HG02852 (cell line): ENCODE measurements around the gene GABRB1.

Experiments
- ATAC-seq: cut with Tn5 transposase; IDR thresholded peaks from one replicate; pipeline ENCODE4 v1.9.1; 2021; ENCODE audit warnings: mild to moderate bottlenecking, moderate library complexity; ENCODE audit not compliant: unreplicated experiment

The GABRB1 gene

GRCh38 chr4:47031011-47031678, at the start of gene GABRB1:
Gene GABRB1, plus strand, starts transcription at chr4:47031567.
- no peak for ATAC-seq

GRCh38 chr4:46984781-46985180, 46.6 kb upstream of the GABRB1 start:
- no peak for ATAC-seq

- ATAC-seq: no peak
These were observed 44.3 kb upstream of the GABRB1 start for GRCh38 chr4:46986922-46987638.

GRCh38 chr4:46992338-46992737, 39.0 kb upstream of the GABRB1 start:
- ATAC-seq: no peak

- ATAC-seq: peak; percentile 40
These were observed 38.0 kb upstream of the GABRB1 start, which contains the start of gene GABRA4 for GRCh38 chr4:46993075-46994006. Gene GABRA4, minus strand, starts transcription at chr4:46993581. Its CDS starts 157 bp downstream, at chr4:46993424.

- ATAC-seq: no peak
These were observed 37.4 kb upstream of the GABRB1 start for GRCh38 chr4:46994007-46994405.

GRCh38 chr4:46999566-46999965, 31.8 kb upstream of the GABRB1 start:
- no peak for ATAC-seq

- ATAC-seq: no peak
These were observed 31.0 kb upstream of the GABRB1 start for GRCh38 chr4:47000406-47000805.

- no peak for ATAC-seq
These were observed 28.8 kb upstream of the GABRB1 start for GRCh38 chr4:47002580-47002979.

GRCh38 chr4:47010347-47010911, 20.9 kb upstream of the GABRB1 start:
- ATAC-seq: no peak

- ATAC-seq: peak; percentile 95
These were observed 20.4 kb upstream of the GABRB1 start for GRCh38 chr4:47010912-47011446.

GRCh38 chr4:47012676-47013075, 18.7 kb upstream of the GABRB1 start:
- no peak for ATAC-seq

GRCh38 chr4:47013373-47013772, 18.0 kb upstream of the GABRB1 start:
- no peak for ATAC-seq

GRCh38 chr4:47017081-47017480, 14.3 kb upstream of the GABRB1 start:
- no peak for ATAC-seq

GRCh38 chr4:47017494-47017893, 13.9 kb upstream of the GABRB1 start:
- no peak for ATAC-seq

- ATAC-seq: no peak
These were observed 511 bp downstream of the GABRB1 start for GRCh38 chr4:47031751-47032404.

GRCh38 chr4:47032405-47033106, 1.2 kb downstream of the GABRB1 start:
- peak; percentile 92 for ATAC-seq

GRCh38 chr4:47038263-47038662, 6.9 kb downstream of the GABRB1 start:
- ATAC-seq: no peak

- no peak for ATAC-seq
These were observed 9.5 kb downstream of the GABRB1 start for GRCh38 chr4:47040828-47041227.

- no peak for ATAC-seq
These were observed 12.5 kb downstream of the GABRB1 start for GRCh38 chr4:47043821-47044220.
